PC-3 (cell line): ENCODE data around the gene APOF. TPM values are rescaled to one million over a fixed set of nuclear protein-coding genes. Genes with fewer than 3 reads are reported as not detected.

Source experiments
- ATAC-seq: fragments of 200-7000 bp; cut with Tn5 transposase; 2 replicates; pipeline ENCODE4 v1.9.1; 2020; ENCODE audit warnings: mild to moderate bottlenecking, moderate library complexity
- BruUV-seq: library from RNA; stranded (reverse); fragments of 400-500 nt; replicated peaks from 2 replicates; lab custom pipeline; 2021; lab: Mats Ljungman, UMichigan
- CTCF ChIA-PET: fragments of 300-600 bp; sonication (Branson Sonifier 250); formaldehyde crosslinking; loops from one replicate; lab custom pipeline; 2022; ENCODE audit warnings: antibody characterized with exemption; lab: Charles Lee
- POLR2A ChIA-PET: fragments of 300-600 bp; sonication (Branson Sonifier 250); formaldehyde crosslinking; loops from one replicate; lab custom pipeline; 2022; ENCODE audit warnings: antibody characterized with exemption; ENCODE audit not compliant: unreplicated experiment; lab: Charles Lee
- DNase-seq: peaks from one replicate; pipeline ENCODE4 v3.0.0-alpha.2; 2015
- H2AFZ ChIP-seq: fragments of 300-600 bp; sonication (generic); 2 replicates; pipeline ENCODE4 v1.6.0; 2016; ENCODE audit warnings: antibody characterized with exemption, low read length
- H3F3A ChIP-seq: fragments of 300-600 bp; sonication (generic); one replicate; pipeline ENCODE4 v1.6.0; 2017; ENCODE audit warnings: antibody characterized with exemption, low read length, control low read depth, mild to moderate bottlenecking; ENCODE audit not compliant: unreplicated experiment
- H3K27ac ChIP-seq: fragments of 300-600 bp; sonication (generic); 2 replicates; pipeline ENCODE4 v1.5.1; 2016; ENCODE audit warnings: mild to moderate bottlenecking, low read length
- H3K27me3 ChIP-seq: fragments of 300-600 bp; sonication (generic); 2 replicates; pipeline ENCODE4 v1.6.1; 2016; ENCODE audit warnings: low read length, mixed read lengths
- H3K36me3 ChIP-seq: fragments of 300-600 bp; sonication (generic); 2 replicates; pipeline ENCODE4 v1.6.1; 2016; ENCODE audit warnings: low read depth, mixed run types, low read length, mixed read lengths
- H3K4me1 ChIP-seq: fragments of 300-600 bp; sonication (generic); 2 replicates; pipeline ENCODE4 v1.5.1; 2016; ENCODE audit warnings: low read length; ENCODE audit not compliant: insufficient read depth
- H3K4me2 ChIP-seq: fragments of 300-600 bp; sonication (generic); 2 replicates; pipeline ENCODE4 v1.6.0; 2016; ENCODE audit warnings: low read length
- H3K4me3 ChIP-seq: fragments of 300-600 bp; sonication (generic); 2 replicates; pipeline ENCODE4 v1.5.1; 2016; ENCODE audit warnings: mild to moderate bottlenecking, low read length, mixed read lengths
- H3K79me2 ChIP-seq: fragments of 300-600 bp; sonication (generic); 2 replicates; pipeline ENCODE4 v1.6.1; 2017; ENCODE audit warnings: low read length, mixed read lengths
- H3K9ac ChIP-seq: fragments of 300-600 bp; sonication (generic); 2 replicates; pipeline ENCODE4 v1.6.0; 2016; ENCODE audit warnings: mild to moderate bottlenecking, low read length
- H3K9me2 ChIP-seq: fragments of 300-600 bp; sonication (generic); replicated peaks from 2 replicates; pipeline ENCODE4 v1.6.1; 2016; ENCODE audit warnings: mixed run types, low read length, mixed read lengths
- H3K9me3 ChIP-seq: fragments of 300-600 bp; sonication (generic); 2 replicates; pipeline ENCODE4 v1.6.1; 2016; ENCODE audit warnings: low read length, mixed read lengths
- H4K20me1 ChIP-seq: fragments of 300-600 bp; sonication (generic); 2 replicates; pipeline ENCODE4 v1.6.1; 2016; ENCODE audit warnings: low read length, mixed read lengths
- EZH2 ChIP-seq: fragments of 300-600 bp; sonication (generic); IDR thresholded peaks from one replicate; pipeline ENCODE4 v1.6.1; 2017; ENCODE audit warnings: antibody characterized with exemption, mild to moderate bottlenecking, low read length; ENCODE audit not compliant: unreplicated experiment
- EZH2phosphoT487 ChIP-seq: fragments of 300-600 bp; sonication (generic); IDR thresholded peaks from 2 replicates; pipeline ENCODE4 v1.6.1; 2018; ENCODE audit warnings: mild to moderate bottlenecking, antibody characterized with exemption, low read length, borderline replicate concordance
- intact Hi-C: fragments of 100-400 bp; cut with micrococcal nuclease; formaldehyde crosslinking; loops from 2 replicates; pipeline ENCODE4 v1.9.0; 2023
- total RNA-seq: library from RNA; depleted of rRNA; stranded (reverse); fragments of >200 nt; gene quantifications from 2 replicates; pipeline ENCODE4 v1.2.3, GENCODE V29; 2014
- TF ChIP-seq, protein P1 (sequence below): fragments of 300-600 bp; sonication (generic); conservative IDR thresholded peaks from 2 replicates; pipeline ENCODE4 v1.5.1; 2017; ENCODE audit warnings: antibody characterized with exemption, low read depth, mild to moderate bottlenecking, low read length

The APOF gene
- total RNA-seq, 1 experiment from 2014 or later: not detected

- intact Hi-C loops: no loop called here
- H3K36me3 ChIP-seq: no peaks in the 10 kb centered on the region
- ChIA-PET CTCF (no interaction called here), POLR2A (interaction anchor here (0.6 kb wide), 1 partner anchor 115 kb away, joined by 3 read pairs; no protein-coding TSS in a partner anchor)
- no peaks in the 10 kb centered on the region for H3F3A ChIP-seq
- H3K4me1 ChIP-seq: no peaks in the 10 kb centered on the region
- H2AFZ ChIP-seq: no peak overlapping the region
- no peaks in the 10 kb centered on the region for H3K9me2 ChIP-seq
- BruUV-seq: no TSS peak
- no peak for ATAC-seq
- H3K27me3 ChIP-seq: no peaks in the 10 kb centered on the region
- TF ChIP-seq EZH2phosphoT487 (no peak), EZH2 (no peak)
- TF ChIP-seq, protein P1, sequence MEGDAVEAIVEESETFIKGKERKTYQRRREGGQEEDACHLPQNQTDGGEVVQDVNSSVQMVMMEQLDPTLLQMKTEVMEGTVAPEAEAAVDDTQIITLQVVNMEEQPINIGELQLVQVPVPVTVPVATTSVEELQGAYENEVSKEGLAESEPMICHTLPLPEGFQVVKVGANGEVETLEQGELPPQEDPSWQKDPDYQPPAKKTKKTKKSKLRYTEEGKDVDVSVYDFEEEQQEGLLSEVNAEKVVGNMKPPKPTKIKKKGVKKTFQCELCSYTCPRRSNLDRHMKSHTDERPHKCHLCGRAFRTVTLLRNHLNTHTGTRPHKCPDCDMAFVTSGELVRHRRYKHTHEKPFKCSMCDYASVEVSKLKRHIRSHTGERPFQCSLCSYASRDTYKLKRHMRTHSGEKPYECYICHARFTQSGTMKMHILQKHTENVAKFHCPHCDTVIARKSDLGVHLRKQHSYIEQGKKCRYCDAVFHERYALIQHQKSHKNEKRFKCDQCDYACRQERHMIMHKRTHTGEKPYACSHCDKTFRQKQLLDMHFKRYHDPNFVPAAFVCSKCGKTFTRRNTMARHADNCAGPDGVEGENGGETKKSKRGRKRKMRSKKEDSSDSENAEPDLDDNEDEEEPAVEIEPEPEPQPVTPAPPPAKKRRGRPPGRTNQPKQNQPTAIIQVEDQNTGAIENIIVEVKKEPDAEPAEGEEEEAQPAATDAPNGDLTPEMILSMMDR: no peak
- no peaks in the 10 kb centered on the region for H3K79me2 ChIP-seq
- H3K4me3 ChIP-seq: no peak overlapping the region
- H3K4me2 ChIP-seq: no peak overlapping the region
- H3K27ac ChIP-seq: no peak overlapping the region
- no peak for DNase-seq
- no peaks in the 10 kb centered on the region for H3K9me3 ChIP-seq
- no peak overlapping the region for H3K9ac ChIP-seq
- H4K20me1 ChIP-seq: no peaks in the 10 kb centered on the region
Measured at GRCh38 chr12:56398324-56398723, 35.7 kb upstream of the APOF start.

DNA sequence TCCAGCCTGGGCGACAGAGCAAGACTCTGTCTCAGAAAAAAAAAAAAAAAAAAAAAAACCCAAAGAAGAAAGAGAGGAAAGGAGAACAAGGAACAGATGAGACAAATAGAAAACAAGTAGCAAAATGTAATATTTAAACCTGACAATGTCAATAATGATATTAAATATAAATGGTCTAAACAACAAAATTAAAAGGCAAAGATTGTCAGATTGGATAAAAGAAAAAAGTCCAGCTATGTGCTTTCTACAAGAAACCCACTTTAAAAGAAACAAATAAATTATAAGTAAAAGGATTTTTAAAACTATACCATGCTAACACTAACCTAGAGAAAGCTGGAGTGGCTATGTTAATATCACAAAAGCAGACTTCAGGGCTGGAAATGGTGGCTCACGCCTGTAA, 29.7 kb upstream of the APOF start:
- TF ChIP-seq, protein P1: no peak
- TF ChIP-seq EZH2phosphoT487: no peak
- no peak for TF ChIP-seq EZH2
- H2AFZ ChIP-seq: no peak overlapping the region
- ChIA-PET CTCF (interaction anchor here (1.2 kb wide), 1 partner anchor 72 kb away, joined by 4 read pairs; no protein-coding TSS in a partner anchor), POLR2A (no interaction called here)
- DNase-seq: no peak
- H3K4me1 ChIP-seq: no peaks in the 10 kb centered on the region
- H3K4me2 ChIP-seq: no peak overlapping the region
- no peaks in the 10 kb centered on the region for H3K9me2 ChIP-seq
- intact Hi-C loops: no loop called here
- H4K20me1 ChIP-seq: no peaks in the 10 kb centered on the region
- no peaks in the 10 kb centered on the region for H3F3A ChIP-seq
- H3K36me3 ChIP-seq: no peaks in the 10 kb centered on the region
- H3K79me2 ChIP-seq: no peaks in the 10 kb centered on the region
- ATAC-seq: no peak
- no peak overlapping the region for H3K9ac ChIP-seq
- H3K27ac ChIP-seq: no peak overlapping the region
- BruUV-seq: no TSS peak
- H3K9me3 ChIP-seq: no peaks in the 10 kb centered on the region
- H3K27me3 ChIP-seq: no peaks in the 10 kb centered on the region
- H3K4me3 ChIP-seq: no peak overlapping the region

GRCh38 chr12:56391721-56392120, 29.1 kb upstream of the APOF start:
- DNase-seq (peak; percentile 8), ATAC-seq (no peak)
- H3K9me2 ChIP-seq: no peaks in the 10 kb centered on the region
- ChIA-PET POLR2A (no interaction called here), CTCF (no interaction called here)
- BruUV-seq: no TSS peak
- H4K20me1 ChIP-seq: no peaks in the 10 kb centered on the region
- no peak overlapping the region for H3K27ac ChIP-seq
- TF ChIP-seq EZH2: no peak
- TF ChIP-seq, protein P1: no peak
- H3K9ac ChIP-seq: no peak overlapping the region
- intact Hi-C loops: no loop called here
- no peaks in the 10 kb centered on the region for H3K27me3 ChIP-seq
- no peak overlapping the region for H3K4me3 ChIP-seq
- no peak overlapping the region for H3K4me2 ChIP-seq
- no peaks in the 10 kb centered on the region for H3F3A ChIP-seq
- no peaks in the 10 kb centered on the region for H3K9me3 ChIP-seq
- no peak overlapping the region for H2AFZ ChIP-seq
- H3K79me2 ChIP-seq: no peaks in the 10 kb centered on the region
- H3K4me1 ChIP-seq: no peaks in the 10 kb centered on the region
- no peaks in the 10 kb centered on the region for H3K36me3 ChIP-seq
